ENCODE data around the gene GNG12. TPM values are rescaled to one million over a fixed set of nuclear protein-coding genes. Genes with fewer than 3 reads are reported as not detected.

GNG12 gene
- total and polyA plus RNA-seq, 2 experiments from 2014 or later, result 265 to 309 TPM

- H3K9me3 ChIP-seq (ENCODE audit: low read depth), result no peaks in the 10 kb centered on the region
- H3K4me1 ChIP-seq (ENCODE audit: insufficient read depth), result peaks cover 41% of the 10 kb centered on the region
- peaks cover 37% of the 10 kb centered on the region for H4K20me1 ChIP-seq (ENCODE audit: insufficient read depth)
- peak; percentile 46 for DNase-seq
- H2AFZ ChIP-seq, result no peak overlapping the region
- H3K9me2 ChIP-seq (ENCODE audit: insufficient read depth), result no peaks in the 10 kb centered on the region
- H3K4me3 ChIP-seq, result no peak overlapping the region
- H3F3A ChIP-seq (ENCODE audit: insufficient read depth), result peaks cover 17% of the 10 kb centered on the region
- in situ Hi-C loops (cut with MboI), result no loop called here
- peaks cover 100% of the 10 kb centered on the region for H3K79me2 ChIP-seq (ENCODE audit: insufficient read depth)
- WGBS, 2 experiments (ENCODE audit: low coverage in 1 of 2, low lambda C conversion rate in 2 of 2, missing lambda C conversion rate in 2 of 2), result 56 to 59% methylated on average over 7 of the region's 7 CpGs
- no peak for TF ChIP-seq EZH2 (IDR thresholded peaks at IDR 0.05; ENCODE audit: insufficient read depth, poor library complexity, severe bottlenecking)
- no peak for TF ChIP-seq EZH2phosphoT487 (IDR thresholded peaks at IDR 0.05; ENCODE audit: insufficient read depth, low read depth)
- no peaks in the 10 kb centered on the region for H3K27me3 ChIP-seq (replicated peaks; ENCODE audit: insufficient read depth)
- H3K9ac ChIP-seq, result no peak overlapping the region
- peak overlapping the region; percentile 13 for H3K4me2 ChIP-seq (ENCODE audit: unreplicated experiment)
- H3K27ac ChIP-seq, result peak overlapping the region; percentile 33
- no peaks in the 10 kb centered on the region for H3K36me3 ChIP-seq (ENCODE audit: low read depth)
Measured at GRCh38 chr1:67803380-67804279, 29.6 kb downstream of the GNG12 start.

- H3K36me3 ChIP-seq (ENCODE audit: low read depth), result no peaks in the 10 kb centered on the region
- in situ Hi-C loops (cut with MboI), result no loop called here
- H3K4me3 ChIP-seq, result no peak overlapping the region
Measured at GRCh38 chr1:67802565-67802964, 30.7 kb downstream of the GNG12 start.

GRCh38 chr1:67801903-67802302 lies 31.4 kb downstream of the GNG12 start:
- Histone ChIP-seq H4K20me1 (ENCODE audit: insufficient read depth) (peaks cover 29% of the 10 kb centered on the region; the same call in 1 of the 2 replicates), H2AFZ (no peak overlapping the region), H3K4me2 (ENCODE audit: unreplicated experiment) (peak overlapping the region; percentile 11), H3F3A (ENCODE audit: insufficient read depth) (peaks cover 17% of the 10 kb centered on the region), H3K27me3 (replicated peaks; ENCODE audit: insufficient read depth) (no peaks in the 10 kb centered on the region), H3K4me1 (ENCODE audit: insufficient read depth) (peaks cover 41% of the 10 kb centered on the region), H3K36me3 (ENCODE audit: low read depth) (no peaks in the 10 kb centered on the region), H3K79me2 (ENCODE audit: insufficient read depth) (peaks cover 100% of the 10 kb centered on the region), H3K9me2 (ENCODE audit: insufficient read depth) (no peaks in the 10 kb centered on the region), H3K9ac (no peak overlapping the region), H3K4me3 (no peak overlapping the region), H3K9me3 (ENCODE audit: low read depth) (no peaks in the 10 kb centered on the region), H3K27ac (no peak overlapping the region)
- DNase-seq, result peak; percentile 38
- in situ Hi-C loops (cut with MboI), result no loop called here
- TF ChIP-seq EZH2phosphoT487 (IDR thresholded peaks at IDR 0.05; ENCODE audit: insufficient read depth, low read depth) (no peak), EZH2 (IDR thresholded peaks at IDR 0.05; ENCODE audit: insufficient read depth, poor library complexity, severe bottlenecking) (no peak)

More at GRCh38 chr1:67802565-67802964, 30.7 kb downstream of the GNG12 start:
- H3K9me3 ChIP-seq (ENCODE audit: low read depth), result no peaks in the 10 kb centered on the region
- no peaks in the 10 kb centered on the region for H3K27me3 ChIP-seq (replicated peaks; ENCODE audit: insufficient read depth)
- no peak overlapping the region for H3K4me2 ChIP-seq (ENCODE audit: unreplicated experiment)
- peaks cover 31% of the 10 kb centered on the region for H4K20me1 ChIP-seq (ENCODE audit: insufficient read depth)
- no peaks in the 10 kb centered on the region for H3K9me2 ChIP-seq (ENCODE audit: insufficient read depth)
- H3K27ac ChIP-seq, result no peak overlapping the region
- no peak for DNase-seq
- H3K4me1 ChIP-seq (ENCODE audit: insufficient read depth), result peaks cover 41% of the 10 kb centered on the region
- WGBS, 2 experiments (ENCODE audit: low coverage in 1 of 2, low lambda C conversion rate in 2 of 2, missing lambda C conversion rate in 2 of 2), result 83 to 85% methylated on average over 3 of the region's 3 CpGs
- H2AFZ ChIP-seq, result no peak overlapping the region
- TF ChIP-seq EZH2phosphoT487 (IDR thresholded peaks at IDR 0.05; ENCODE audit: insufficient read depth, low read depth), result no peak
- no peak for TF ChIP-seq EZH2 (IDR thresholded peaks at IDR 0.05; ENCODE audit: insufficient read depth, poor library complexity, severe bottlenecking)
- H3K9ac ChIP-seq, result no peak overlapping the region
- peaks cover 100% of the 10 kb centered on the region for H3K79me2 ChIP-seq (ENCODE audit: insufficient read depth)
- H3F3A ChIP-seq (ENCODE audit: insufficient read depth), result peaks cover 17% of the 10 kb centered on the region

GRCh38 chr1:67795179-67795912 lies 37.9 kb downstream of the GNG12 start:
- no peak for DNase-seq
- WGBS, 2 experiments (ENCODE audit: low coverage in 1 of 2, low lambda C conversion rate in 2 of 2, missing lambda C conversion rate in 2 of 2), result 87 to 95% methylated on average over 7 to 8 of the region's 8 CpGs
- in situ Hi-C loops (cut with MboI), result no loop called here
- Histone ChIP-seq H3K27me3 (replicated peaks; ENCODE audit: insufficient read depth) (no peaks in the 10 kb centered on the region), H4K20me1 (ENCODE audit: insufficient read depth) (no peaks in the 10 kb centered on the region), H3K9me2 (ENCODE audit: insufficient read depth) (no peaks in the 10 kb centered on the region), H3K9me3 (ENCODE audit: low read depth) (no peaks in the 10 kb centered on the region), H3K4me3 (no peak overlapping the region), H3K36me3 (ENCODE audit: low read depth) (no peaks in the 10 kb centered on the region), H3F3A (ENCODE audit: insufficient read depth) (peaks cover 53% of the 10 kb centered on the region), H3K27ac (no peak overlapping the region), H3K9ac (no peak overlapping the region), H3K79me2 (ENCODE audit: insufficient read depth) (peaks cover 91% of the 10 kb centered on the region), H3K4me2 (ENCODE audit: unreplicated experiment) (no peak overlapping the region), H2AFZ (no peak overlapping the region), H3K4me1 (ENCODE audit: insufficient read depth) (peaks cover 52% of the 10 kb centered on the region)
- TF ChIP-seq EZH2phosphoT487 (IDR thresholded peaks at IDR 0.05; ENCODE audit: insufficient read depth, low read depth) (no peak), EZH2 (IDR thresholded peaks at IDR 0.05; ENCODE audit: insufficient read depth, poor library complexity, severe bottlenecking) (no peak)
